Activated CD4-positive, alpha-beta T cell treated with anti-CD3 and anti-CD28 coated beads, Interleukin-2, amount 50 U/mL, for 1 hour (primary cell): Measurements from ENCODE around the gene MAGEH1.

ENCODE experiments used
- DNase-seq: peaks from one replicate; pipeline ENCODE4 v3.0.0-alpha.2; 2020

Gene MAGEH1

DNA sequence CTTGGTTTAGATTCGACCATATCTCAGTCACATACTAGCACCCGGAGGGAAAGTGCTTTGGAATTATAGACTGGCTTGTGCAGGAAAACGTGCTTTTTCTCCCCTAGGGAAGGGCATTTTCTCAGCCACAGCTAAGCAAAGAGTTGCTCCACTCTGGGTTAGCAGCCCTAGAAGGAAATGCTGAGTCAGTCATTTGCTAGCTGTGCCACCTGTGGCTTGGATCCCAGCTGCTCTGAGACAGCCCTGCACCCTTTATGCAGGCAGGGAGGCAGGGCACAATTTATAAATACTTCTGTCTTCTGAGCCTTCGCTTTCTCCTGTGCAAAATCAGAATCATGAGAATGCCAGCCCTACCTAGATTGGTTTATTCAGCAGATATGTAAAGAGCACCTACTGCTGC is 39.0 kb downstream of the MAGEH1 start:
- DNase-seq: no peak
